HL-60 (cell line): Measurements from ENCODE around the gene TBX15.

Experiments
- CTCF ChIP-seq: IDR thresholded peaks from one replicate; pipeline ENCODE4 v1.5.1; 2011; ENCODE audit warnings: low read length, control low read depth, inconsistent platforms; ENCODE audit not compliant: insufficient read depth
- POLR2AphosphoS5 ChIP-seq: IDR thresholded peaks from 2 replicates; pipeline ENCODE4 v1.6.1; 2012; ENCODE audit warnings: low read depth
- REST ChIP-seq: IDR thresholded peaks from 2 replicates; pipeline ENCODE4 v1.6.1; 2012; ENCODE audit warnings: low read depth; ENCODE audit not compliant: insufficient replicate concordance

GRCh38 chr1:119003413-119004128 lies 15.4 kb upstream of the TBX15 start:
- TF ChIP-seq REST (no peak), CTCF (no peak), POLR2AphosphoS5 (no peak)
